Islet of Langerhans (tissue), 1 donor: ENCODE results near the gene ASAP2.

Experiments used
- FAIRE-seq: peaks from one replicate; lab custom pipeline; 2011; peaks lifted over from hg19 to GRCh38; lab: Jason Lieb, UNC

The ASAP2 gene

GRCh38 chr2:9299161-9300100 lies 92.8 kb downstream of the ASAP2 start:
- no peak for FAIRE-seq

- no peak for FAIRE-seq
Measured at GRCh38 chr2:9300214-9300613, 93.6 kb downstream of the ASAP2 start.

GRCh38 chr2:9300829-9301453 lies 94.3 kb downstream of the ASAP2 start:
- no peak for FAIRE-seq

- no peak for FAIRE-seq
Measured at GRCh38 chr2:9302755-9303154, 96.1 kb downstream of the ASAP2 start.

- no peak for FAIRE-seq
Measured at GRCh38 chr2:9303528-9304225, 97.1 kb downstream of the ASAP2 start.

GRCh38 chr2:9306911-9307310 lies 100.3 kb downstream of the ASAP2 start:
- FAIRE-seq = no peak

GRCh38 chr2:9307535-9307934 lies 100.9 kb downstream of the ASAP2 start:
- FAIRE-seq = no peak

- FAIRE-seq = no peak
Measured at GRCh38 chr2:9308186-9308955, 101.8 kb downstream of the ASAP2 start.

GRCh38 chr2:9309147-9309546 lies 102.5 kb downstream of the ASAP2 start:
- FAIRE-seq = no peak

GRCh38 chr2:9310377-9310776 lies 103.8 kb downstream of the ASAP2 start:
- FAIRE-seq = no peak

GRCh38 chr2:9310798-9311197 lies 104.2 kb downstream of the ASAP2 start:
- no peak for FAIRE-seq

- FAIRE-seq = no peak
Measured at GRCh38 chr2:9311488-9311887, 104.9 kb downstream of the ASAP2 start.

- FAIRE-seq = no peak
Measured at GRCh38 chr2:9312591-9312990, 106.0 kb downstream of the ASAP2 start.

- FAIRE-seq = no peak
Measured at GRCh38 chr2:9313443-9313842, 106.8 kb downstream of the ASAP2 start.

GRCh38 chr2:9315280-9315847 lies 108.8 kb downstream of the ASAP2 start:
- FAIRE-seq = no peak

- no peak for FAIRE-seq
Measured at GRCh38 chr2:9317559-9317958, 110.9 kb downstream of the ASAP2 start.

GRCh38 chr2:9318461-9319337 lies 112.1 kb downstream of the ASAP2 start:
- no peak for FAIRE-seq

GRCh38 chr2:9319338-9319715 lies 112.7 kb downstream of the ASAP2 start:
- FAIRE-seq = no peak

- no peak for FAIRE-seq
Measured at GRCh38 chr2:9322576-9322975, 116.0 kb downstream of the ASAP2 start.

GRCh38 chr2:9325428-9325827 lies 118.8 kb downstream of the ASAP2 start:
- FAIRE-seq = no peak

- FAIRE-seq = no peak
Measured at GRCh38 chr2:9326975-9327374, 120.4 kb downstream of the ASAP2 start.
